ENCODE data around the gene SDK2. TPM values are rescaled to one million over a fixed set of nuclear protein-coding genes. Genes with fewer than 3 reads are reported as not detected.

The SDK2 gene
- total and polyA plus RNA-seq, 2 of the 4 experiments (the other 2 are of a cell fraction), result under 0.01 to 0.03 TPM

- no peaks in the 10 kb centered on the region for H3K79me1 ChIP-seq (ENCODE audit: low read depth in 1 of 2, low read length in 2 of 2)
- no peak overlapping the region for H3K4me2 ChIP-seq (ENCODE audit: low read depth, low read length)
- H2BK120ac ChIP-seq (ENCODE audit: low read depth, low read length), result no peak overlapping the region
- H3K56ac ChIP-seq (ENCODE audit: extremely low read depth, insufficient read depth, low read length), result no peak overlapping the region
- no peak overlapping the region for H4K8ac ChIP-seq (ENCODE audit: low read depth in 2 of 2, low read length in 2 of 2)
- dilution Hi-C loops (cut with HindIII; ENCODE audit: low sequenced_read_pairs, unreplicated experiment), result no loop called here
- H2AK9ac ChIP-seq (replicated peaks; ENCODE audit: low read depth, low read length, poor library complexity), result no peak overlapping the region
- no peak overlapping the region for H3K18ac ChIP-seq (ENCODE audit: low read depth, low read length)
- no peak for ATAC-seq (ENCODE audit: low read depth)
- H3K27me3 ChIP-seq (ENCODE audit: control insufficient read depth, insufficient read depth, low read length), result no peaks in the 10 kb centered on the region
- no peak overlapping the region for H3K4me3 ChIP-seq (ENCODE audit: insufficient read depth, low read depth, low read length)
- H3K4ac ChIP-seq (ENCODE audit: low read depth, low read length), result no peak overlapping the region
- intact Hi-C loops (cut with micrococcal nuclease), result no loop called here
- no TSS peak for BruUV-seq (replicated peaks)
- POLR2A ChIA-PET (ENCODE audit: unreplicated experiment), result no interaction called here
- TF ChIP-seq CTCF (conservative IDR thresholded peaks at IDR 0.05; ENCODE audit: low read depth, low read length), result no peak
- TF ChIP-seq MXI1 (IDR thresholded peaks at IDR 0.05; ENCODE audit: borderline replicate concordance, low read depth, low read length), result no peak
- no peak for TF ChIP-seq RFX5 (IDR thresholded peaks at IDR 0.05; ENCODE audit: low read depth, low read length)
- TF ChIP-seq POLR2A (IDR thresholded peaks at IDR 0.05; ENCODE audit: low read depth, low read length), result no peak
- no peak for TF ChIP-seq FOS (IDR thresholded peaks at IDR 0.05; ENCODE audit: low read depth, low read length)
- no peak for TF ChIP-seq CHD1 (IDR thresholded peaks at IDR 0.05; ENCODE audit: low read depth, low read length)
- no peak for TF ChIP-seq ELK1 (IDR thresholded peaks at IDR 0.05; ENCODE audit: borderline replicate concordance, low read depth, low read length)
- no peak for TF ChIP-seq MAZ (IDR thresholded peaks at IDR 0.05; ENCODE audit: borderline replicate concordance, low read depth, low read length)
- no peak for TF ChIP-seq RCOR1 (IDR thresholded peaks at IDR 0.05; ENCODE audit: insufficient replicate concordance, low read length)
- no peak overlapping the region for H4K91ac ChIP-seq (ENCODE audit: insufficient read depth, low read depth, low read length)
- CTCF ChIA-PET, result no interaction called here
- in situ Hi-C loops (cut with MboI; ENCODE audit: low sequenced_read_pairs), result loop anchor here (25.0 kb wide), 1 partner anchor 284 kb away; the partner anchor contains the start of gene CPSF4L
- H3K36me3 ChIP-seq (ENCODE audit: control insufficient read depth, insufficient read depth, low read length), result no peaks in the 10 kb centered on the region
- H3K4me1 ChIP-seq (ENCODE audit: control insufficient read depth, insufficient read depth, low read length), result no peaks in the 10 kb centered on the region
- no peak overlapping the region for H2BK15ac ChIP-seq (ENCODE audit: low read depth, low read length)
- 100% methylated on average over 2 of the region's 11 CpGs; no CpG with 5 or more reads in 1 of the 2 experiments for WGBS, 2 experiments (ENCODE audit: extremely low coverage in 2 of 2, insufficient read length in 1 of 2)
- H3K9ac ChIP-seq (ENCODE audit: low read depth, low read length), result no peak overlapping the region
- no peaks in the 10 kb centered on the region for H4K20me1 ChIP-seq (ENCODE audit: insufficient read depth, low read length)
- no peak overlapping the region for H2AK5ac ChIP-seq (ENCODE audit: low read depth, low read length)
- no peak overlapping the region for H2BK5ac ChIP-seq (ENCODE audit: low read depth, low read length, poor library complexity, severe bottlenecking)
- H3K27ac ChIP-seq (ENCODE audit: insufficient read depth, low read length), result no peak overlapping the region
- H3K14ac ChIP-seq (replicated peaks; ENCODE audit: low read depth, low read length), result no peak overlapping the region
- no peak overlapping the region for H2AFZ ChIP-seq (replicated peaks; ENCODE audit: low read length, poor library complexity)
- no peak overlapping the region for H2BK20ac ChIP-seq (ENCODE audit: low read depth, low read length)
- H4K5ac ChIP-seq (ENCODE audit: low read depth, low read length), result no peak overlapping the region
- DNase-seq, result no peak
- no peaks in the 10 kb centered on the region for H3K9me3 ChIP-seq (ENCODE audit: control insufficient read depth, insufficient read depth, low read length)
- no peak overlapping the region for H3K23ac ChIP-seq (ENCODE audit: low read depth, low read length)
- no peaks in the 10 kb centered on the region for H3K9me1 ChIP-seq (ENCODE audit: insufficient read depth, low read length)
Measured at GRCh38 chr17:73546114-73546513, 98.1 kb downstream of the SDK2 start.
